SK-N-SH treated with all-trans-retinoic acid at 6 μM for 48 hours (cell line): ENCODE data around the gene ALDH1B1.

Experiments used
- ATAC-seq: fragments of 200-7000 bp; cut with Tn5 transposase; 3 replicates; pipeline ENCODE4 v1.9.1; 2020; ENCODE audit warnings: mild to moderate bottlenecking, moderate library complexity
- ARNTL ChIP-seq: fragments of 450-650 bp; formaldehyde crosslinking; IDR thresholded peaks from 2 replicates; pipeline ENCODE4 v1.5.0; 2020; ENCODE audit warnings: low read depth, mild to moderate bottlenecking, moderate library complexity, borderline replicate concordance
- CSRNP3 ChIP-seq: fragments of 250-450 bp; sonication (Bioruptor Pico); IDR thresholded peaks from 2 replicates; pipeline ENCODE4 v1.5.1; 2021; ENCODE audit warnings: mild to moderate bottlenecking, moderate library complexity
- ESRRG ChIP-seq: fragments of 250-450 bp; sonication (Bioruptor Pico); IDR thresholded peaks from 2 replicates; pipeline ENCODE4 v1.6.1; 2021; ENCODE audit warnings: mild to moderate bottlenecking
- GLIS3 ChIP-seq: fragments of 250-450 bp; sonication (Bioruptor Pico); IDR thresholded peaks from 2 replicates; pipeline ENCODE4 v1.5.0; 2020; ENCODE audit warnings: mild to moderate bottlenecking, moderate library complexity
- ISL1 ChIP-seq: fragments of 250-450 bp; sonication (Bioruptor Pico); IDR thresholded peaks from 2 replicates; pipeline ENCODE4 v2.1.2; 2022; ENCODE audit warnings: mild to moderate bottlenecking, moderate library complexity
- OSR1 ChIP-seq: fragments of 250-450 bp; sonication (Bioruptor Pico); IDR thresholded peaks from 2 replicates; pipeline ENCODE4 v1.8.0; 2022; ENCODE audit warnings: moderate library complexity, mild to moderate bottlenecking, inconsistent platforms
- PPARA ChIP-seq: fragments of 250-450 bp; sonication (Bioruptor Pico); IDR thresholded peaks from 2 replicates; pipeline ENCODE4 v1.5.0; 2020; ENCODE audit warnings: mild to moderate bottlenecking, borderline replicate concordance
- RARB ChIP-seq: fragments of 250-450 bp; sonication (Bioruptor Pico); IDR thresholded peaks from 2 replicates; pipeline ENCODE4 v1.8.0; 2021; ENCODE audit warnings: mild to moderate bottlenecking, moderate library complexity
- SNAI2 ChIP-seq: fragments of 250-450 bp; sonication (Bioruptor Pico); IDR thresholded peaks from 2 replicates; pipeline ENCODE4 v1.5.0; 2020; ENCODE audit warnings: mild to moderate bottlenecking, moderate library complexity
- TCF4 ChIP-seq: fragments of 250-450 bp; sonication (Bioruptor Pico); IDR thresholded peaks from 2 replicates; pipeline ENCODE4 v1.8.0; 2021; ENCODE audit warnings: mild to moderate bottlenecking, moderate library complexity, borderline replicate concordance
- TOX ChIP-seq: fragments of 250-450 bp; sonication (Bioruptor Pico); IDR thresholded peaks from 2 replicates; pipeline ENCODE4 v1.8.0; 2021; ENCODE audit warnings: mild to moderate bottlenecking, moderate library complexity, borderline replicate concordance
- TSHZ2 ChIP-seq: fragments of 250-450 bp; sonication (Bioruptor Pico); IDR thresholded peaks from 2 replicates; pipeline ENCODE4 v1.5.0; 2020; ENCODE audit warnings: mild to moderate bottlenecking, moderate library complexity
- ZC3H10 ChIP-seq: fragments of 250-450 bp; sonication (Bioruptor Pico); IDR thresholded peaks from 2 replicates; pipeline ENCODE4 v1.5.1; 2021; ENCODE audit warnings: mild to moderate bottlenecking, moderate library complexity
- ZFP3 ChIP-seq: fragments of 250-450 bp; sonication (Bioruptor Pico); IDR thresholded peaks from 2 replicates; pipeline ENCODE4 v1.5.0; 2020; ENCODE audit warnings: mild to moderate bottlenecking, moderate library complexity
- ZFP30 ChIP-seq: fragments of 450-650 bp; formaldehyde crosslinking; IDR thresholded peaks from 2 replicates; pipeline ENCODE4 v1.5.0; 2022; ENCODE audit warnings: mild to moderate bottlenecking, moderate library complexity
- ZNF565 ChIP-seq: fragments of 450-650 bp; formaldehyde crosslinking; conservative IDR thresholded peaks from 2 replicates; pipeline ENCODE4 v1.5.0; 2020; ENCODE audit warnings: low read depth, mild to moderate bottlenecking, moderate library complexity
- ZNF70 ChIP-seq: fragments of 450-650 bp; formaldehyde crosslinking; IDR thresholded peaks from 2 replicates; pipeline ENCODE4 v1.5.0; 2020; ENCODE audit warnings: mild to moderate bottlenecking, moderate library complexity
- ZNF8 ChIP-seq: fragments of 450-650 bp; formaldehyde crosslinking; IDR thresholded peaks from 2 replicates; pipeline ENCODE4 v1.5.0; 2020; ENCODE audit warnings: mild to moderate bottlenecking, moderate library complexity
- TF ChIP-seq, protein P1 (sequence below): fragments of 250-450 bp; sonication (Bioruptor Pico); IDR thresholded peaks from 2 replicates; pipeline ENCODE4 v1.8.0; 2020; ENCODE audit warnings: mild to moderate bottlenecking, moderate library complexity, borderline replicate concordance
- TF ChIP-seq, protein P2 (sequence below): fragments of 250-450 bp; sonication (Bioruptor Pico); IDR thresholded peaks from 2 replicates; pipeline ENCODE4 v1.5.1; 2020; ENCODE audit warnings: low read depth, mild to moderate bottlenecking, moderate library complexity

The ALDH1B1 gene

GRCh38 chr9:38350529-38350928 is 42.0 kb upstream of the ALDH1B1 start (continued):
- TF ChIP-seq TOX (CRISPR knock-in tag): no peak
- no peak for TF ChIP-seq TSHZ2 (CRISPR knock-in tag)
- TF ChIP-seq OSR1: no peak
- TF ChIP-seq ZFP30 (CRISPR knock-in tag): no peak
- TF ChIP-seq ZNF70 (CRISPR knock-in tag): no peak
- no peak for TF ChIP-seq ISL1 (CRISPR knock-in tag)
- no peak for TF ChIP-seq ZFP3 (CRISPR knock-in tag)

GRCh38 chr9:38352530-38353328 is 39.8 kb upstream of the ALDH1B1 start:
- no peak for TF ChIP-seq ARNTL (CRISPR knock-in tag)
- no peak for TF ChIP-seq ZNF70 (CRISPR knock-in tag)
- TF ChIP-seq, protein P1, sequence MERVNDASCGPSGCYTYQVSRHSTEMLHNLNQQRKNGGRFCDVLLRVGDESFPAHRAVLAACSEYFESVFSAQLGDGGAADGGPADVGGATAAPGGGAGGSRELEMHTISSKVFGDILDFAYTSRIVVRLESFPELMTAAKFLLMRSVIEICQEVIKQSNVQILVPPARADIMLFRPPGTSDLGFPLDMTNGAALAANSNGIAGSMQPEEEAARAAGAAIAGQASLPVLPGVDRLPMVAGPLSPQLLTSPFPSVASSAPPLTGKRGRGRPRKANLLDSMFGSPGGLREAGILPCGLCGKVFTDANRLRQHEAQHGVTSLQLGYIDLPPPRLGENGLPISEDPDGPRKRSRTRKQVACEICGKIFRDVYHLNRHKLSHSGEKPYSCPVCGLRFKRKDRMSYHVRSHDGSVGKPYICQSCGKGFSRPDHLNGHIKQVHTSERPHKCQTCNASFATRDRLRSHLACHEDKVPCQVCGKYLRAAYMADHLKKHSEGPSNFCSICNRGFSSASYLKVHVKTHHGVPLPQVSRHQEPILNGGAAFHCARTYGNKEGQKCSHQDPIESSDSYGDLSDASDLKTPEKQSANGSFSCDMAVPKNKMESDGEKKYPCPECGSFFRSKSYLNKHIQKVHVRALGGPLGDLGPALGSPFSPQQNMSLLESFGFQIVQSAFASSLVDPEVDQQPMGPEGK (CRISPR knock-in tag): no peak
- TF ChIP-seq GLIS3: no peak
- no peak for TF ChIP-seq ZFP30 (CRISPR knock-in tag)
- no peak for TF ChIP-seq CSRNP3 (CRISPR knock-in tag)
- no peak for TF ChIP-seq ISL1 (CRISPR knock-in tag)
- TF ChIP-seq RARB (CRISPR knock-in tag): no peak
- TF ChIP-seq TCF4 (CRISPR knock-in tag): no peak
- no peak for ATAC-seq

GRCh38 chr9:38355115-38355514 is 37.4 kb upstream of the ALDH1B1 start:
- no peak for ATAC-seq
- TF ChIP-seq ZFP3 (CRISPR knock-in tag) (no peak), PPARA (no peak)

- TF ChIP-seq, protein P2, sequence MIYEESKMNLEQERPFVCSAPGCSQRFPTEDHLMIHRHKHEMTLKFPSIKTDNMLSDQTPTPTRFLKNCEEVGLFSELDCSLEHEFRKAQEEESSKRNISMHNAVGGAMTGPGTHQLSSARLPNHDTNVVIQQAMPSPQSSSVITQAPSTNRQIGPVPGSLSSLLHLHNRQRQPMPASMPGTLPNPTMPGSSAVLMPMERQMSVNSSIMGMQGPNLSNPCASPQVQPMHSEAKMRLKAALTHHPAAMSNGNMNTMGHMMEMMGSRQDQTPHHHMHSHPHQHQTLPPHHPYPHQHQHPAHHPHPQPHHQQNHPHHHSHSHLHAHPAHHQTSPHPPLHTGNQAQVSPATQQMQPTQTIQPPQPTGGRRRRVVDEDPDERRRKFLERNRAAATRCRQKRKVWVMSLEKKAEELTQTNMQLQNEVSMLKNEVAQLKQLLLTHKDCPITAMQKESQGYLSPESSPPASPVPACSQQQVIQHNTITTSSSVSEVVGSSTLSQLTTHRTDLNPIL: no peak
- TF ChIP-seq CSRNP3 (CRISPR knock-in tag) (no peak), ESRRG (no peak), RARB (CRISPR knock-in tag) (no peak), ZNF8 (no peak), TCF4 (CRISPR knock-in tag) (no peak), SNAI2 (CRISPR knock-in tag) (no peak), ZFP3 (CRISPR knock-in tag) (no peak), OSR1 (no peak), ZC3H10 (CRISPR knock-in tag) (no peak), TOX (CRISPR knock-in tag) (no peak), ZNF565 (CRISPR knock-in tag) (no peak), PPARA (no peak)
- TF ChIP-seq, protein P1 (CRISPR knock-in tag): no peak
- ATAC-seq: no peak
Observed at GRCh38 chr9:38355517-38356120, 36.9 kb upstream of the ALDH1B1 start.
